HepG2 (cell line): ENCODE measurements around the gene ZNF121. TPM values are rescaled to one million over a fixed set of nuclear protein-coding genes. Genes with fewer than 3 reads are reported as not detected.

Experiments
- ATAC-seq: fragments of 200-7000 bp; cut with Tn5 transposase; 3 replicates; pipeline ENCODE4 v1.9.1; 2020; ENCODE audit warnings: mild to moderate bottlenecking, moderate library complexity
- BruUV-seq: library from RNA; stranded (reverse); fragments of 400-500 nt; replicated peaks from 2 replicates; lab custom pipeline; 2021; lab: Mats Ljungman, UMichigan
- CTCF ChIA-PET: fragments of 300-600 bp; formaldehyde crosslinking; extraction: SDS; loops from one replicate; lab custom pipeline; 2021; ENCODE audit warnings: low total read pairs, inconsistent platforms, low intra/inter-chr PET ratio; lab: Yijun Ruan, JAX
- POLR2A ChIA-PET: fragments of 350-600 bp; sonication (Branson Sonifier 250); formaldehyde crosslinking; loops from one replicate; lab custom pipeline; 2020; ENCODE audit warnings: antibody characterized with exemption, inconsistent platforms; lab: Yijun Ruan, JAX
- DNase-seq: peaks from one replicate; pipeline ENCODE4 v3.0.0-alpha.2; 2015; ENCODE audit warnings: low spot score
- FAIRE-seq: peaks from 3 replicates; lab custom pipeline; 2011; peaks lifted over from hg19 to GRCh38; lab: Jason Lieb, UNC
- H2AFZ ChIP-seq: one replicate; pipeline ENCODE4 v1.6.1; 2011; ENCODE audit warnings: low read length, inconsistent platforms
- H3K27ac ChIP-seq: fragments of 300-600 bp; 3 replicates; pipeline ENCODE4 v1.8.0; 2011; ENCODE audit warnings: mixed run types, mild to moderate bottlenecking, mixed read lengths, low read length, inconsistent platforms; ENCODE audit not compliant: insufficient read depth; ENCODE audit errors: extremely low read length
- H3K27me3 ChIP-seq, 2 experiments: fragments of 200-600 bp in 1 of 2; 2 replicates in 1 of 2; 3 replicates in 1 of 2; pipeline versions ENCODE4 v1.6.0 to v1.8.0; 2011; ENCODE audit warnings: low read length in 2 of 2, mild to moderate bottlenecking in 2 of 2, moderate library complexity in 2 of 2, inconsistent platforms in 1 of 2; ENCODE audit not compliant: insufficient read depth in 2 of 2, control insufficient read depth in 1 of 2
- H3K36me3 ChIP-seq, 2 experiments: fragments of 200-600 bp in 1 of 2; replicated peaks in 1 of 2; 2 replicates in 1 of 2; 3 replicates in 1 of 2; pipeline versions ENCODE4 v1.5.1 to v1.8.0; 2011; ENCODE audit warnings: low read length in 2 of 2, inconsistent platforms in 1 of 2; ENCODE audit not compliant: insufficient read depth in 2 of 2, control insufficient read depth in 1 of 2
- H3K4me1 ChIP-seq: 2 replicates; pipeline ENCODE4 v1.5.1; 2012; ENCODE audit warnings: low read length, inconsistent platforms; ENCODE audit not compliant: insufficient read depth
- H3K4me2 ChIP-seq: 2 replicates; pipeline ENCODE4 v1.6.0; 2011; ENCODE audit warnings: low read depth, low read length, inconsistent platforms
- H3K4me3 ChIP-seq, 3 experiments: fragments of 200-600 bp in 1 of 3; sonication (generic), shearing (Covaris generic) in 1 of 3; replicated peaks in 1 of 3; 2 replicates each; pipeline ENCODE4 v1.5.1; 2011 to 2016; ENCODE audit warnings: low read length in 3 of 3, inconsistent platforms in 2 of 3, low read depth in 2 of 3, mild to moderate bottlenecking in 2 of 3, control low read depth in 1 of 3, mixed read lengths in 1 of 3; ENCODE audit not compliant: insufficient read depth in 1 of 3
- H3K79me2 ChIP-seq: one replicate; pipeline ENCODE4 v1.6.1; 2011; ENCODE audit warnings: low read length, inconsistent platforms; ENCODE audit not compliant: insufficient read depth
- H3K9ac ChIP-seq: 2 replicates; pipeline ENCODE4 v1.6.0; 2011; ENCODE audit warnings: mild to moderate bottlenecking, low read depth, low read length, inconsistent platforms; ENCODE audit not compliant: insufficient read depth
- H3K9me3 ChIP-seq: 2 replicates; pipeline ENCODE4 v1.5.1; 2012; ENCODE audit warnings: mild to moderate bottlenecking, low read length
- H4K20me1 ChIP-seq: 2 replicates; pipeline ENCODE4 v1.6.0; 2011; ENCODE audit warnings: inconsistent platforms, mild to moderate bottlenecking, low read length, moderate library complexity; ENCODE audit not compliant: insufficient read depth
- ATF2 ChIP-seq: sonication (generic); formaldehyde crosslinking; IDR thresholded peaks from 2 replicates; pipeline ENCODE4 v1.4.0; 2020; ENCODE audit warnings: missing genetic modification reagents
- CERS6 ChIP-seq: sonication (generic); formaldehyde crosslinking; IDR thresholded peaks from 2 replicates; pipeline ENCODE4 v1.5.0; 2020; ENCODE audit warnings: missing genetic modification reagents
- FOXA3 ChIP-seq: IDR thresholded peaks from 2 replicates; pipeline ENCODE4 v1.6.1; 2016; ENCODE audit warnings: missing genetic modification reagents, missing compliant biosample characterization
- HMG20B ChIP-seq: conservative IDR thresholded peaks from 2 replicates; pipeline ENCODE4 v1.6.1; 2016; ENCODE audit warnings: missing genetic modification reagents, missing compliant biosample characterization
- MEIS1 ChIP-seq: sonication (generic); formaldehyde crosslinking; IDR thresholded peaks from 2 replicates; pipeline ENCODE4 v1.9.0; 2021; ENCODE audit warnings: mild to moderate bottlenecking, missing genetic modification reagents, moderate library complexity, borderline replicate concordance
- NRL ChIP-seq: sonication (generic); formaldehyde crosslinking; IDR thresholded peaks from 2 replicates; pipeline ENCODE4 v1.5.0; 2020; ENCODE audit warnings: missing genetic modification reagents, mild to moderate bottlenecking, moderate library complexity, borderline replicate concordance
- PHF8 ChIP-seq: sonication (generic); formaldehyde crosslinking; IDR thresholded peaks from 2 replicates; pipeline ENCODE4 v1.5.0; 2020; ENCODE audit warnings: missing genetic modification reagents
- TCF12 ChIP-seq, 2 experiments: fragments of 450-650 bp in 1 of 2; sonication (generic) in 1 of 2; formaldehyde crosslinking in 1 of 2; IDR thresholded peaks; 2 replicates each; pipeline versions ENCODE4 v1.6.1 to v1.8.0; 2017 to 2022; ENCODE audit warnings: antibody characterized with exemption in 1 of 2, mild to moderate bottlenecking in 1 of 2, missing genetic modification reagents in 1 of 2, moderate library complexity in 1 of 2
- TEAD2 ChIP-seq: sonication (generic); formaldehyde crosslinking; IDR thresholded peaks from 2 replicates; pipeline ENCODE4 v1.9.0; 2021; ENCODE audit warnings: missing genetic modification reagents
- TEF ChIP-seq: sonication (generic); formaldehyde crosslinking; IDR thresholded peaks from 2 replicates; pipeline ENCODE4 v1.5.0; 2020; ENCODE audit warnings: missing genetic modification reagents
- TOPORS ChIP-seq: sonication (generic); formaldehyde crosslinking; IDR thresholded peaks from 2 replicates; pipeline ENCODE4 v1.8.0; 2023; ENCODE audit warnings: mild to moderate bottlenecking, missing genetic modification reagents
- ZBTB14 ChIP-seq: sonication (generic); formaldehyde crosslinking; IDR thresholded peaks from 2 replicates; pipeline ENCODE4 v1.4.0; 2020; ENCODE audit warnings: missing genetic modification reagents
- ZNF205 ChIP-seq: IDR thresholded peaks from 2 replicates; pipeline ENCODE4 v1.6.1; 2018; ENCODE audit warnings: missing biosample characterization, missing genetic modification reagents
- ZNF230 ChIP-seq: sonication (generic); formaldehyde crosslinking; IDR thresholded peaks from 2 replicates; pipeline ENCODE4 v1.4.0; 2020; ENCODE audit warnings: mild to moderate bottlenecking, missing genetic modification reagents
- ZNF3 ChIP-seq: IDR thresholded peaks from 2 replicates; pipeline ENCODE4 v1.7.0; 2017; ENCODE audit warnings: inconsistent platforms
- ZNF615 ChIP-seq: sonication (generic); formaldehyde crosslinking; IDR thresholded peaks from 2 replicates; pipeline ENCODE4 v1.5.0; 2020; ENCODE audit warnings: mild to moderate bottlenecking, missing genetic modification reagents, borderline replicate concordance
- ZNF704 ChIP-seq: sonication (generic); formaldehyde crosslinking; IDR thresholded peaks from 2 replicates; pipeline ENCODE4 v1.8.1; 2023; ENCODE audit warnings: mild to moderate bottlenecking, inconsistent platforms, moderate library complexity, missing genetic modification reagents, borderline replicate concordance
- ZNF83 ChIP-seq: sonication (generic); formaldehyde crosslinking; IDR thresholded peaks from 2 replicates; pipeline ENCODE4 v1.4.0; 2020; ENCODE audit warnings: missing genetic modification reagents, mild to moderate bottlenecking, borderline replicate concordance
- WGBS: methylation state at CpG from one replicate; pipeline ENCODE4 v1.1.6; 2017; ENCODE audit warnings: low lambda C conversion rate; 5-methylcytosine and 5-hydroxymethylcytosine counted together
- in situ Hi-C: cut with HindIII; loops from 2 replicates; pipeline ENCODE4 v1.10.0; 2017; ENCODE audit warnings: low pct_unique_long_range_greater_than_20kb; ENCODE audit not compliant: extremely low pct_ligation_motif_present
- intact Hi-C: fragments of 100-400 bp; cut with micrococcal nuclease; formaldehyde crosslinking; loops from one replicate; pipeline ENCODE4 v1.10.0; 2022; ENCODE audit not compliant: unreplicated experiment
- polyA plus RNA-seq, 8 experiments: library from polyadenylated mRNA; depleted of rRNA in 3 of 8; stranded (reverse) in 7 of 8; unstranded in 1 of 8; fragments of >200 nt; fragmentation: Illumina TruSeq in 4 of 8; extraction: Trizol in 4 of 8; gene quantifications; 2 replicates each; pipeline versions ENCODE4 v1.2.1 to v1.2.3, GENCODE V29; 2011 to 2016; ENCODE audit warnings: low read depth in 4 of 8, missing spikeins in 1 of 8, mixed read lengths in 1 of 8; ENCODE audit not compliant: insufficient read depth in 1 of 8
- total RNA-seq, 5 experiments: library from RNA; depleted of rRNA; stranded (reverse); fragments of >200 nt; fragmentation: Illumina TruSeq; extraction: Trizol; gene quantifications; 2 replicates each; pipeline ENCODE4 v1.2.3, GENCODE V29; 2016; ENCODE audit warnings: low read depth in 1 of 5

ZNF121 gene
- total and polyA plus RNA-seq, 2 of the 13 experiments (the other 11 are each of a cell fraction or from before 2014, with no cell fraction given), result 7.8 to 56.3 TPM

GRCh38 chr19:9621156-9622037 is 37.1 kb upstream of the ZNF121 start, which contains the start of gene ZNF561:
Gene ZNF561 (minus strand): TSS chr19:9621232. CDS start chr19:9619456, 1,776 bp downstream.
- peak within 1 kb of the TSS; percentile 92 for H2AFZ ChIP-seq
- DNase-seq (peak; percentile 86), FAIRE-seq (peak; percentile 70), ATAC-seq (peak; percentile 92)
- peaks cover 25% of the 10 kb centered on the region for H3K4me1 ChIP-seq
- H3K4me3 ChIP-seq, result peak within 1 kb of the TSS; percentile 87 to 97 (median 91)
- H3K4me2 ChIP-seq, result peak within 1 kb of the TSS; percentile 85
- no peaks in the 10 kb centered on the region for H3K9me3 ChIP-seq
- 0% methylated on average over 9 of the region's 33 CpGs for WGBS
- POLR2A ChIA-PET, result interaction anchor here (1.0 to 1.3 kb wide), 3 partner anchors 39 to 197 kb away, joined by 3 to 5 read pairs (median 4); partner anchors contain the start of genes FBXL12 and ZNF846
- CTCF ChIA-PET, result no interaction called here
- intact Hi-C loops (no loop called here), in situ Hi-C loops (no loop called here)
- no peaks in the 10 kb centered on the region for H4K20me1 ChIP-seq
- peak within 1 kb of the TSS; percentile 95 for H3K9ac ChIP-seq
- H3K36me3 ChIP-seq, result peaks cover 7 to 22% of the 10 kb centered on the region in 2 experiments
- H3K79me2 ChIP-seq, result peaks cover 20% of the 10 kb centered on the region
- no peaks in the 10 kb centered on the region; a peak in 1 of 5 replicates for H3K27me3 ChIP-seq
- TSS peak; percentile 96 for BruUV-seq
- H3K27ac ChIP-seq, result peak within 1 kb of the TSS; percentile 99
- TF ChIP-seq ZNF205 (CRISPR knock-in tag) (no peak), FOXA3 (CRISPR knock-in tag) (no peak), TOPORS (CRISPR knock-in tag) (no peak), MEIS1 (no peak), ZNF3 (CRISPR knock-in tag) (no peak), ATF2 (CRISPR knock-in tag) (peak; percentile 86), ZNF230 (CRISPR knock-in tag) (no peak), HMG20B (CRISPR knock-in tag) (no peak), ZNF83 (CRISPR knock-in tag) (no peak), TCF12 (IDR thresholded peaks at IDR 0.05) (no peak), TCF12 (CRISPR knock-in tag; IDR thresholded peaks at IDR 0.05) (peak; percentile 50), TEF (0 out of 2 replicates have a peak, but pooled peaks have one; percentile 7), ZNF615 (CRISPR knock-in tag) (0 out of 2 replicates have a peak, but pooled peaks have one; percentile 51), PHF8 (CRISPR knock-in tag) (peak; percentile 85), ZNF704 (CRISPR knock-in tag) (no peak), CERS6 (CRISPR knock-in tag) (no peak), ZBTB14 (0 out of 2 replicates have a peak, but pooled peaks have one; percentile 15), TEAD2 (CRISPR knock-in tag) (no peak; the same call in 1 of the 2 replicates), NRL (CRISPR knock-in tag) (peak; percentile 82; the same call in 1 of the 2 replicates)
